Measurements from ENCODE around the gene SLC25A4. TPM values are rescaled to one million over a fixed set of nuclear protein-coding genes. Genes with fewer than 3 reads are reported as not detected.

Gene SLC25A4
- total and polyA plus RNA-seq, 2 of the 13 experiments (the other 11 are each of a cell fraction or from before 2014, with no cell fraction given), result 30.3 to 42.1 TPM

- FAIRE-seq (no peak), DNase-seq (ENCODE audit: low spot score) (no peak), ATAC-seq (no peak)
- WGBS (ENCODE audit: low lambda C conversion rate), result 96% methylated on average over 9 of the region's 9 CpGs
- Histone ChIP-seq H3K27ac (ENCODE audit: extremely low read length, insufficient read depth, low read length) (no peak overlapping the region), H3K4me1 (ENCODE audit: insufficient read depth, low read length) (peaks cover 15% of the 10 kb centered on the region), H4K20me1 (ENCODE audit: insufficient read depth, low read length) (peaks cover 10% of the 10 kb centered on the region; the same call in 1 of the 2 replicates), H3K9me3 (ENCODE audit: low read length) (no peaks in the 10 kb centered on the region), H3K36me3 (replicated peaks in 1 of 2; ENCODE audit: control insufficient read depth in 1 of 2, insufficient read depth in 2 of 2, low read length in 2 of 2) (peaks cover 2 to 11% of the 10 kb centered on the region in 2 experiments), H3K4me2 (ENCODE audit: low read depth, low read length) (no peak overlapping the region), H3K4me3 (replicated peaks in 1 of 3; ENCODE audit: insufficient read depth in 1 of 3, low read depth in 2 of 3, low read length in 3 of 3) (no peak overlapping the region), H3K79me2 (ENCODE audit: insufficient read depth, low read length) (peaks cover 59% of the 10 kb centered on the region), H3K9ac (ENCODE audit: insufficient read depth, low read depth, low read length) (no peak overlapping the region), H2AFZ (ENCODE audit: low read length) (no peak overlapping the region), H3K27me3 (ENCODE audit: control insufficient read depth in 1 of 2, insufficient read depth in 2 of 2, low read length in 2 of 2) (no peaks in the 10 kb centered on the region)
- CTCF ChIA-PET (ENCODE audit: low intra/inter-chr PET ratio, low total read pairs), result no interaction called here
- POLR2A ChIA-PET, result no interaction called here
- no peak for TF ChIP-seq ZSCAN5A (CRISPR knock-in tag; IDR thresholded peaks at IDR 0.05; ENCODE audit: borderline replicate concordance)
- no peak for TF ChIP-seq SOX5 (CRISPR knock-in tag; IDR thresholded peaks at IDR 0.05; ENCODE audit: borderline replicate concordance)
- TF ChIP-seq ZNF704 (CRISPR knock-in tag; IDR thresholded peaks at IDR 0.05; ENCODE audit: borderline replicate concordance), result no peak
- peak; percentile 38 to 54; a peak in 2 of 4 replicates for TF ChIP-seq MAFK (conservative IDR thresholded peaks at IDR 0.05 in 1 of 2, IDR thresholded peaks at IDR 0.05 in 1 of 2; ENCODE audit: low read length in 2 of 2)
- no peak for TF ChIP-seq CREB1 (IDR thresholded peaks at IDR 0.05)
- no peak for TF ChIP-seq CREB1 (CRISPR knock-in tag; IDR thresholded peaks at IDR 0.05)
- no peak for TF ChIP-seq PBX3 (CRISPR knock-in tag; IDR thresholded peaks at IDR 0.05; ENCODE audit: borderline replicate concordance)
- TF ChIP-seq FOSL2 (CRISPR knock-in tag; IDR thresholded peaks at IDR 0.05), result peak; percentile 73
- TF ChIP-seq SIN3A (IDR thresholded peaks at IDR 0.05; ENCODE audit: borderline replicate concordance, low read depth, low read length), result no peak
- no peak for TF ChIP-seq U2AF2 (IDR thresholded peaks at IDR 0.05; ENCODE audit: low read depth, low read length)
- TF ChIP-seq KLF6 (CRISPR knock-in tag; IDR thresholded peaks at IDR 0.05), result no peak
- no peak for TF ChIP-seq ZNF101 (CRISPR knock-in tag; IDR thresholded peaks at IDR 0.05; ENCODE audit: borderline replicate concordance, low read depth)
- in situ Hi-C loops (cut with HindIII; ENCODE audit: extremely low pct_ligation_motif_present, low pct_unique_long_range_greater_than_20kb), result no loop called here
- no TSS peak for BruUV-seq (replicated peaks)
- intact Hi-C loops (cut with micrococcal nuclease; ENCODE audit: unreplicated experiment), result no loop called here
Measured at GRCh38 chr4:185194924-185195888, 52.1 kb downstream of the SLC25A4 start.
